HL-60 (cell line): ENCODE results near the gene OOEP.

Source experiments
- DNase-seq, 2 experiments: peaks; one replicate each; pipeline ENCODE4 v3.0.0-alpha.2; 2010 to 2020; ENCODE audit warnings: low read depth in 1 of 2, low spot score in 1 of 2
- H3K27ac ChIP-seq: fragments of 250-450 bp; sonication (Bioruptor Pico); replicated peaks from 2 replicates; pipeline ENCODE4 v1.5.1; 2020; ENCODE audit warnings: mild to moderate bottlenecking, moderate library complexity
- H3K27me3 ChIP-seq: fragments of 250-450 bp; sonication (Bioruptor Pico); 2 replicates; pipeline ENCODE4 v1.5.1; 2021; ENCODE audit warnings: mild to moderate bottlenecking, moderate library complexity; ENCODE audit not compliant: insufficient read depth, poor library complexity, severe bottlenecking
- H3K4me3 ChIP-seq: replicated peaks from 2 replicates; pipeline ENCODE4 v1.5.1; 2011; ENCODE audit warnings: mild to moderate bottlenecking, control low read depth, low read length; ENCODE audit not compliant: insufficient read depth
- CTCF ChIP-seq: IDR thresholded peaks from one replicate; pipeline ENCODE4 v1.5.1; 2011; ENCODE audit warnings: low read length, control low read depth, inconsistent platforms; ENCODE audit not compliant: insufficient read depth
- GABPA ChIP-seq: IDR thresholded peaks from 2 replicates; pipeline ENCODE4 v1.6.1; 2012; ENCODE audit warnings: low read depth
- POLR2AphosphoS5 ChIP-seq: IDR thresholded peaks from 2 replicates; pipeline ENCODE4 v1.6.1; 2012; ENCODE audit warnings: low read depth
- REST ChIP-seq: IDR thresholded peaks from 2 replicates; pipeline ENCODE4 v1.6.1; 2012; ENCODE audit warnings: low read depth; ENCODE audit not compliant: insufficient replicate concordance
- SPI1 ChIP-seq: IDR thresholded peaks from 2 replicates; pipeline ENCODE4 v1.6.1; 2012; ENCODE audit warnings: low read depth, mild to moderate bottlenecking, borderline replicate concordance

Gene OOEP

GRCh38 chr6:73364121-73364520 lies 5.6 kb downstream of the OOEP start:
- no peak for DNase-seq
- TF ChIP-seq SPI1 (no peak), POLR2AphosphoS5 (no peak), REST (no peak)
- H3K27me3 ChIP-seq = no peaks in the 10 kb centered on the region
- no peak overlapping the region for H3K27ac ChIP-seq
- H3K4me3 ChIP-seq = no peak overlapping the region

- Histone ChIP-seq H3K27ac (no peak overlapping the region), H3K4me3 (no peak overlapping the region), H3K27me3 (no peaks in the 10 kb centered on the region)
- TF ChIP-seq CTCF (no peak), POLR2AphosphoS5 (no peak), SPI1 (no peak), REST (no peak), GABPA (no peak)
- no peak for DNase-seq
Observed at GRCh38 chr6:73363537-73363875, 6.2 kb downstream of the OOEP start.

GRCh38 chr6:73362869-73363536 lies 6.7 kb downstream of the OOEP start:
- no peaks in the 10 kb centered on the region for H3K27me3 ChIP-seq
- no peak for TF ChIP-seq REST
- TF ChIP-seq CTCF = no peak
- no peak for TF ChIP-seq POLR2AphosphoS5
- no peak for TF ChIP-seq GABPA
- TF ChIP-seq SPI1 = no peak
- H3K4me3 ChIP-seq = no peak overlapping the region
- H3K27ac ChIP-seq = no peak overlapping the region
- DNase-seq = no peak
